Measurements from ENCODE around the gene TMEM132C.

DNA sequence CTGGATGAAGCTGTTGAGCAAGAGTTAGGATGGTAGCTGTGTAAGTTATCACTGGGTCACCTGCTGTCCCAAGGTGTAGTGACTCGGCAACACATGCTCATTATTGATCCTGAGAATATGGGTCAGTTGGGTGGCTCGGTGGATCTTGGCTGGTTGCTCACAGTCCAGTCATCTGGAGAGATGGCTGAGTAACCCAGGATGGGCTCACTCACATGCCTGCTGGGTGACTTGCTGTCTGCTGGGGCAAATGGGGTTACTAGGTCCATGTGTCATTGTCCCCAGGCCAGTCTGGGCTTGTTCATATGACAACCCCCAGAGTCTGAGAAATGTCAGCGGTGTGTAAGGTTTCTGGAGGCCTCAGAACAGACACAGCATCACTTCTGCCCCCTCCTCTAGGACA lies 487.3 kb downstream of the TMEM132C start:
- TF ChIP-seq, protein P1, sequence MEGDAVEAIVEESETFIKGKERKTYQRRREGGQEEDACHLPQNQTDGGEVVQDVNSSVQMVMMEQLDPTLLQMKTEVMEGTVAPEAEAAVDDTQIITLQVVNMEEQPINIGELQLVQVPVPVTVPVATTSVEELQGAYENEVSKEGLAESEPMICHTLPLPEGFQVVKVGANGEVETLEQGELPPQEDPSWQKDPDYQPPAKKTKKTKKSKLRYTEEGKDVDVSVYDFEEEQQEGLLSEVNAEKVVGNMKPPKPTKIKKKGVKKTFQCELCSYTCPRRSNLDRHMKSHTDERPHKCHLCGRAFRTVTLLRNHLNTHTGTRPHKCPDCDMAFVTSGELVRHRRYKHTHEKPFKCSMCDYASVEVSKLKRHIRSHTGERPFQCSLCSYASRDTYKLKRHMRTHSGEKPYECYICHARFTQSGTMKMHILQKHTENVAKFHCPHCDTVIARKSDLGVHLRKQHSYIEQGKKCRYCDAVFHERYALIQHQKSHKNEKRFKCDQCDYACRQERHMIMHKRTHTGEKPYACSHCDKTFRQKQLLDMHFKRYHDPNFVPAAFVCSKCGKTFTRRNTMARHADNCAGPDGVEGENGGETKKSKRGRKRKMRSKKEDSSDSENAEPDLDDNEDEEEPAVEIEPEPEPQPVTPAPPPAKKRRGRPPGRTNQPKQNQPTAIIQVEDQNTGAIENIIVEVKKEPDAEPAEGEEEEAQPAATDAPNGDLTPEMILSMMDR (IDR thresholded peaks at IDR 0.05), result no peak
- no peak for TF ChIP-seq POLR2A (IDR thresholded peaks at IDR 0.05)

Data from right lobe of liver (tissue), 4 donors.